DND-41 (cell line): ENCODE measurements around the gene MRPL53.

Experiments used
- ATAC-seq: fragments of 200-7000 bp; cut with Tn5 transposase; 3 replicates; pipeline ENCODE4 v1.9.1; 2021; ENCODE audit warnings: low read depth; ENCODE audit not compliant: insufficient read depth
- DNase-seq: peaks from one replicate; pipeline ENCODE4 v3.0.0-alpha.2; 2020
- H2AFZ ChIP-seq: 2 replicates; pipeline ENCODE4 v1.6.0; 2012; ENCODE audit warnings: low read depth, low read length
- H3K27ac ChIP-seq: 2 replicates; pipeline ENCODE4 v1.5.1; 2012; ENCODE audit warnings: low read length, inconsistent platforms
- H3K27me3 ChIP-seq: fragments of 200-600 bp; sonication (generic); 2 replicates; pipeline ENCODE4 v1.6.0; 2012; ENCODE audit warnings: low read length, mild to moderate bottlenecking, inconsistent platforms; ENCODE audit not compliant: insufficient read depth, poor library complexity
- H3K36me3 ChIP-seq: 2 replicates; pipeline ENCODE4 v1.5.1; 2012; ENCODE audit warnings: low read length, inconsistent platforms; ENCODE audit not compliant: insufficient read depth
- H3K4me1 ChIP-seq: 2 replicates; pipeline ENCODE4 v1.5.1; 2012; ENCODE audit warnings: mild to moderate bottlenecking, low read length; ENCODE audit not compliant: insufficient read depth
- H3K4me2 ChIP-seq: 2 replicates; pipeline ENCODE4 v1.6.0; 2012; ENCODE audit warnings: mild to moderate bottlenecking, moderate library complexity, low read length, inconsistent platforms; ENCODE audit not compliant: insufficient read depth
- H3K4me3 ChIP-seq, 2 experiments: fragments of 200-600 bp in 1 of 2; shearing (Covaris generic) in 1 of 2; 2 replicates each; pipeline ENCODE4 v1.5.1; 2012 to 2016; ENCODE audit warnings: inconsistent platforms in 2 of 2, low read length in 2 of 2, mild to moderate bottlenecking in 2 of 2, low read depth in 1 of 2, moderate library complexity in 1 of 2
- H3K79me2 ChIP-seq: 2 replicates; pipeline ENCODE4 v1.6.0; 2012; ENCODE audit warnings: low read length, inconsistent platforms; ENCODE audit not compliant: insufficient read depth
- H3K9ac ChIP-seq: 2 replicates; pipeline ENCODE4 v1.6.0; 2012; ENCODE audit warnings: low read depth, mild to moderate bottlenecking, inconsistent platforms, low read length, moderate library complexity
- H3K9me3 ChIP-seq: 2 replicates; pipeline ENCODE4 v1.5.1; 2012; ENCODE audit warnings: low read length, moderate library complexity, mild to moderate bottlenecking, inconsistent platforms; ENCODE audit not compliant: insufficient read depth, severe bottlenecking
- H4K20me1 ChIP-seq: 2 replicates; pipeline ENCODE4 v1.6.0; 2012; ENCODE audit warnings: low read length; ENCODE audit not compliant: insufficient read depth
- EZH2 ChIP-seq: IDR thresholded peaks from 3 replicates; pipeline ENCODE4 v1.6.1; 2012; ENCODE audit warnings: borderline replicate concordance, low read depth, mild to moderate bottlenecking, moderate library complexity, low read length, inconsistent platforms; ENCODE audit not compliant: severe bottlenecking
- TF ChIP-seq, protein P1 (sequence below): IDR thresholded peaks from 2 replicates; pipeline ENCODE4 v1.5.1; 2012; ENCODE audit warnings: borderline replicate concordance, low read length, moderate library complexity, mild to moderate bottlenecking; ENCODE audit not compliant: poor library complexity, severe bottlenecking; ENCODE audit errors: extremely low read depth

The MRPL53 gene

DNA sequence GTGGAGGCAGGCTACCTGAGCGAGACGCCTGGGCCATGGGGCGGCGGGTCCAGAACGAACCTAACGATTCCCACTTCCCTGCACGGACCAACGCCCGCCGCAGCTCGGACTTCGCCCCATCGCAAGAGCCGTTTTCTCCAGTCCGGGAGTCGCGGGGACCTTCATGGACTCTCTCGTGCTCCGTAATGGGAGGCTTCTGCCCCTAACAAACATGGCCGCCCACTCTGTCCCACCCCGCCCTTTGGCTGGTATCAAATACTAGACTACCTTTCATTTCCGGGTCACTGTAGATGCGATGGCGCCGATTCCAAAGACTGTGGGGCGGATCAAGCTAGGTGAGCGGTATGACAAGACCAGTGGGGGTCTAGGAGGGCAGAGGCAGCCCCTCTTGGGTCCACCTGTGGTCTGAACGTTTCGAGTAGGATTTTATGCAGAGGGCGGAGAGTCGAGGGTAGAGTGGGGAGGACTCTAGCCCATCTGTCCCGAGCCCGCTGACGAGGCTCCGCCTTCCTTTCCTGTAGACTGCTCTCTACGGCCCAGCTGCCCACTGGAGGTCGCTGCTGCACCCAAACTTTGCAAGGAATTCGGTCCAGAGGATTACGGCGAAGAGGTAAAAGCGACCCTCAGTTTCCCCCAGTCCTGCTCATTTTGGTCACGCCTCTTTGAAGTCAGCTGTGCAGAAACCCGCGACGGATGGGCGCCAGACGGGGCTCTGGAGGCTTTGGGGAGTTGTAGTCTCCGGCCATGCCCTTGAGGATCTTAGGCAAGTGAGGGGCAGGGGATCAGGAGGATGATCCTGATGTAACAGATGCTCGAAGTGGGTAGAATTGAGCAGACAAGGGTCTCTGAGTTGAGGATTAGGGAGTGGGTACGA, 10.6 kb upstream of the MRPL53 start, which contains the start of the genes CCDC142 and TTC31:
TSS of gene CCDC142 (minus strand) at position 198 of the 874 bp plus-strand sequence. CDS start at position 37, 161 bp downstream.
TSS of gene TTC31 (plus strand) at position 281 of the 874 bp plus-strand sequence. CDS start at position 296, 15 bp downstream.
- peak; percentile 88 for ATAC-seq
- TF ChIP-seq, protein P1, sequence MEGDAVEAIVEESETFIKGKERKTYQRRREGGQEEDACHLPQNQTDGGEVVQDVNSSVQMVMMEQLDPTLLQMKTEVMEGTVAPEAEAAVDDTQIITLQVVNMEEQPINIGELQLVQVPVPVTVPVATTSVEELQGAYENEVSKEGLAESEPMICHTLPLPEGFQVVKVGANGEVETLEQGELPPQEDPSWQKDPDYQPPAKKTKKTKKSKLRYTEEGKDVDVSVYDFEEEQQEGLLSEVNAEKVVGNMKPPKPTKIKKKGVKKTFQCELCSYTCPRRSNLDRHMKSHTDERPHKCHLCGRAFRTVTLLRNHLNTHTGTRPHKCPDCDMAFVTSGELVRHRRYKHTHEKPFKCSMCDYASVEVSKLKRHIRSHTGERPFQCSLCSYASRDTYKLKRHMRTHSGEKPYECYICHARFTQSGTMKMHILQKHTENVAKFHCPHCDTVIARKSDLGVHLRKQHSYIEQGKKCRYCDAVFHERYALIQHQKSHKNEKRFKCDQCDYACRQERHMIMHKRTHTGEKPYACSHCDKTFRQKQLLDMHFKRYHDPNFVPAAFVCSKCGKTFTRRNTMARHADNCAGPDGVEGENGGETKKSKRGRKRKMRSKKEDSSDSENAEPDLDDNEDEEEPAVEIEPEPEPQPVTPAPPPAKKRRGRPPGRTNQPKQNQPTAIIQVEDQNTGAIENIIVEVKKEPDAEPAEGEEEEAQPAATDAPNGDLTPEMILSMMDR: peak; percentile 97
- no peak for TF ChIP-seq EZH2

DNA sequence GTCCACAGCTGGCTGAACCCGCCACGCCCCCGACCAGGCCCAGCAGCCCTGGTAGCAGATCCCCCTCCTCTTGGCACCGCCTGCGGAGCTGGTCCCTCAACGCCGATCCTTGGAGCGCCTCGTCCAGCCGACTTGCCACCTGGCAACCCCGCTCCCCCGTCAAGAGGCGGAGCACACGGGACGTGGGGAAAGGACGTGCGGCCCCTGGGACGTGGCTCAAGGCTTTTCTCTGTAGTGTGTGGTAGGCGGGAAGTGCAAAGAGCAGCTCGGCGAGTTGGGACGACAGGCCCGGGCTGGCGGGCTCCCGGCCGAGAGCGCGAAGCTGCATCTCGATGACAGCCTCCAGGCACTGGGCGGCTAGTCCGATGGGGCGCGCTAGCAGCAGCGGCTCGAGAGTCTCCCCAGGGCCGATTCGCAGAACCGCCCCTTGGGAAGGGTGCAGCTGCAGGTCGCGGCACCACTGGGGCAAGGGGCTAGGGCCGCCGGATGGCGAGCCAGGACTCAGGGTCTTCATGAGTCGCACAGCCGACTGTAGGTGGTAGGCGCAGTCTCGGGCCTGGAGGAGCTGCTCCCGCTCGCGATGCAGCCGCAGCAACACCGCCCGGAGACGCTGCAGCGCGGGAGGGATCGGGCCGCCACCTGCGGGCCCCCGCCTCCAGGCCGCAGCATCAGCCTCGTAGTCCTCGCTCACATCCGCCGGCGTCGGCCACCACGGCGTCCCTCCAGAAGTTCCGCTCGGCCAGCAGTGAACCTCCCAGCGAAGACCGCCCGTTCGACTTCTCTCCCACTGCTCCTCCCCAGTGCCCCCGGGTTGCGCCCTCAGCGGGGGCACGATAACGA, 9.7 kb upstream of the MRPL53 start:
- H3K9ac ChIP-seq: peak overlapping the region; percentile 92

More for the DNA sequence above, 10.6 kb upstream of the MRPL53 start, which contains the start of the genes CCDC142 and TTC31:
- peak within 1 kb of the TSS; percentile 99 for H3K27ac ChIP-seq
- peak within 1 kb of the TSS; percentile 92 for H3K9ac ChIP-seq
- H3K27me3 ChIP-seq: no peaks in the 10 kb centered on the region
- DNase-seq: peak; percentile 96
- peaks cover 53% of the 10 kb centered on the region for H3K36me3 ChIP-seq
- H4K20me1 ChIP-seq: peaks cover 15% of the 10 kb centered on the region
- H3K9me3 ChIP-seq: no peaks in the 10 kb centered on the region
- peak within 1 kb of the TSS; percentile 99 for H2AFZ ChIP-seq
- H3K4me3 ChIP-seq: peak within 1 kb of the TSS; percentile 88 to 95
- H3K79me2 ChIP-seq: peaks cover 61% of the 10 kb centered on the region
- peak within 1 kb of the TSS; percentile 100 for H3K4me2 ChIP-seq
- H3K4me1 ChIP-seq: peaks cover 40% of the 10 kb centered on the region

DNA sequence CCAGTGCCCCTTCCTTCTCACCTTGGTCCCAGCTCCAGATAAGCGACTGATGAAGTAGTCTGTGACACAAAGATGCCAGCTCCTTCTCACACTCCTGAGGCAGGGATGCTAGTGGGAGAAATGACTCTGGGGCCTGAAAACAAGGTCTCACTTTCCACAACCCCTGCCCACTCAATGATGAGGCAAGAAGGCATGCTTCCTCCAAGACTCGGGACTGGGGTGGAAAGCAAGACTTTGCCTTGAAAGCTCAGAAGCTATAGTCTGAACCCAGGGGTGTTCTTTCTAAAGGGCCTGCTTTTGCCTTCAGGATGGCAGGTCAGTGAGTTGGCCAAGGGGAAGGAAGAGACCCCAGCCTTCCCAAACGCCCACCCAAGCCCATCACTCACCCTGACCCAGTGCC, 9.0 kb upstream of the MRPL53 start:
- H3K4me3 ChIP-seq: peak overlapping the region; percentile 88 to 95; a peak in 3 of 4 replicates
- peak overlapping the region; percentile 92 for H3K9ac ChIP-seq
- H3K79me2 ChIP-seq: peaks cover 58% of the 10 kb centered on the region
- ATAC-seq: no peak
- peaks cover 15% of the 10 kb centered on the region for H4K20me1 ChIP-seq
- no peak overlapping the region for H2AFZ ChIP-seq
- H3K27ac ChIP-seq: peak overlapping the region; percentile 99
- H3K4me2 ChIP-seq: peak overlapping the region; percentile 100
- H3K4me1 ChIP-seq: peaks cover 40% of the 10 kb centered on the region
- no peaks in the 10 kb centered on the region for H3K27me3 ChIP-seq
- peaks cover 59% of the 10 kb centered on the region for H3K36me3 ChIP-seq
- no peak for DNase-seq
- no peaks in the 10 kb centered on the region for H3K9me3 ChIP-seq
- TF ChIP-seq, protein P1: no peak
- no peak for TF ChIP-seq EZH2

More for the DNA sequence above, 9.7 kb upstream of the MRPL53 start:
- Histone ChIP-seq H3K27me3 (no peaks in the 10 kb centered on the region), H2AFZ (peak overlapping the region; percentile 99), H3K79me2 (peaks cover 61% of the 10 kb centered on the region), H3K27ac (peak overlapping the region; percentile 99), H3K4me2 (peak overlapping the region; percentile 100), H3K9me3 (no peaks in the 10 kb centered on the region), H3K36me3 (peaks cover 56% of the 10 kb centered on the region), H3K4me1 (peaks cover 40% of the 10 kb centered on the region), H3K4me3 (peak overlapping the region; percentile 88 to 95), H4K20me1 (peaks cover 15% of the 10 kb centered on the region)
- DNase-seq (peak; percentile 65), ATAC-seq (peak; percentile 55)
- TF ChIP-seq, protein P1: no peak
- TF ChIP-seq EZH2: no peak
